DND-41 (cell line): ENCODE data around the gene ACADVL.

ENCODE experiments used
- ATAC-seq: fragments of 200-7000 bp; cut with Tn5 transposase; 3 replicates; pipeline ENCODE4 v1.9.1; 2021; ENCODE audit warnings: low read depth; ENCODE audit not compliant: insufficient read depth
- DNase-seq: peaks from one replicate; pipeline ENCODE4 v3.0.0-alpha.2; 2020
- H2AFZ ChIP-seq: 2 replicates; pipeline ENCODE4 v1.6.0; 2012; ENCODE audit warnings: low read depth, low read length
- H3K27ac ChIP-seq: 2 replicates; pipeline ENCODE4 v1.5.1; 2012; ENCODE audit warnings: low read length, inconsistent platforms
- H3K27me3 ChIP-seq: fragments of 200-600 bp; sonication (generic); 2 replicates; pipeline ENCODE4 v1.6.0; 2012; ENCODE audit warnings: low read length, mild to moderate bottlenecking, inconsistent platforms; ENCODE audit not compliant: insufficient read depth, poor library complexity
- H3K36me3 ChIP-seq: 2 replicates; pipeline ENCODE4 v1.5.1; 2012; ENCODE audit warnings: low read length, inconsistent platforms; ENCODE audit not compliant: insufficient read depth
- H3K4me1 ChIP-seq: 2 replicates; pipeline ENCODE4 v1.5.1; 2012; ENCODE audit warnings: mild to moderate bottlenecking, low read length; ENCODE audit not compliant: insufficient read depth
- H3K4me2 ChIP-seq: 2 replicates; pipeline ENCODE4 v1.6.0; 2012; ENCODE audit warnings: mild to moderate bottlenecking, moderate library complexity, low read length, inconsistent platforms; ENCODE audit not compliant: insufficient read depth
- H3K4me3 ChIP-seq, 2 experiments: fragments of 200-600 bp in 1 of 2; shearing (Covaris generic) in 1 of 2; 2 replicates each; pipeline ENCODE4 v1.5.1; 2012 to 2016; ENCODE audit warnings: inconsistent platforms in 2 of 2, low read length in 2 of 2, mild to moderate bottlenecking in 2 of 2, low read depth in 1 of 2, moderate library complexity in 1 of 2
- H3K79me2 ChIP-seq: 2 replicates; pipeline ENCODE4 v1.6.0; 2012; ENCODE audit warnings: low read length, inconsistent platforms; ENCODE audit not compliant: insufficient read depth
- H3K9ac ChIP-seq: 2 replicates; pipeline ENCODE4 v1.6.0; 2012; ENCODE audit warnings: low read depth, mild to moderate bottlenecking, inconsistent platforms, low read length, moderate library complexity
- H3K9me3 ChIP-seq: 2 replicates; pipeline ENCODE4 v1.5.1; 2012; ENCODE audit warnings: low read length, moderate library complexity, mild to moderate bottlenecking, inconsistent platforms; ENCODE audit not compliant: insufficient read depth, severe bottlenecking
- H4K20me1 ChIP-seq: 2 replicates; pipeline ENCODE4 v1.6.0; 2012; ENCODE audit warnings: low read length; ENCODE audit not compliant: insufficient read depth
- CTCF ChIP-seq: IDR thresholded peaks from 2 replicates; pipeline ENCODE4 v1.5.1; 2012; ENCODE audit warnings: borderline replicate concordance, low read length, moderate library complexity, mild to moderate bottlenecking; ENCODE audit not compliant: poor library complexity, severe bottlenecking; ENCODE audit errors: extremely low read depth
- EZH2 ChIP-seq: IDR thresholded peaks from 3 replicates; pipeline ENCODE4 v1.6.1; 2012; ENCODE audit warnings: borderline replicate concordance, low read depth, mild to moderate bottlenecking, moderate library complexity, low read length, inconsistent platforms; ENCODE audit not compliant: severe bottlenecking

The ACADVL gene

GRCh38 chr17:7237266-7237760 lies 17.6 kb downstream of the ACADVL start:
- Histone ChIP-seq H2AFZ (no peak overlapping the region), H4K20me1 (peaks cover 33% of the 10 kb centered on the region), H3K9ac (peak overlapping the region; percentile 88), H3K36me3 (peaks cover 46% of the 10 kb centered on the region), H3K27ac (peak overlapping the region; percentile 81), H3K4me2 (peak overlapping the region; percentile 99), H3K79me2 (peaks cover 87% of the 10 kb centered on the region), H3K4me1 (peaks cover 70% of the 10 kb centered on the region), H3K9me3 (no peaks in the 10 kb centered on the region), H3K4me3 (peak overlapping the region; percentile 53 to 85; a peak in 3 of 4 replicates), H3K27me3 (no peaks in the 10 kb centered on the region)
- ATAC-seq (no peak), DNase-seq (no peak)
- TF ChIP-seq EZH2: no peak
- TF ChIP-seq CTCF: no peak

- H3K4me3 ChIP-seq: peak overlapping the region; percentile 73 to 85; a peak in 3 of 4 replicates
- peaks cover 86% of the 10 kb centered on the region for H3K79me2 ChIP-seq
- DNase-seq: peak; percentile 88
- H3K4me1 ChIP-seq: peaks cover 64% of the 10 kb centered on the region
- peak overlapping the region; percentile 26; the same call in 1 of the 2 replicates for H2AFZ ChIP-seq
- peak overlapping the region; percentile 99 for H3K4me2 ChIP-seq
- peaks cover 29% of the 10 kb centered on the region for H4K20me1 ChIP-seq
- ATAC-seq: peak; percentile 41
- no peaks in the 10 kb centered on the region for H3K9me3 ChIP-seq
- H3K27ac ChIP-seq: peak overlapping the region; percentile 81
- no peaks in the 10 kb centered on the region for H3K27me3 ChIP-seq
- H3K36me3 ChIP-seq: peaks cover 43% of the 10 kb centered on the region
- H3K9ac ChIP-seq: peak overlapping the region; percentile 88
- TF ChIP-seq EZH2: no peak
- TF ChIP-seq CTCF: no peak
Observed at GRCh38 chr17:7237761-7238419, 18.2 kb downstream of the ACADVL start.

- no peak for ATAC-seq
- H3K4me3 ChIP-seq: peak overlapping the region; percentile 73 to 85
- H3K79me2 ChIP-seq: peaks cover 79% of the 10 kb centered on the region
- H3K4me2 ChIP-seq: peak overlapping the region; percentile 99
- H4K20me1 ChIP-seq: peaks cover 30% of the 10 kb centered on the region
- H3K9ac ChIP-seq: peak overlapping the region; percentile 88
- H3K9me3 ChIP-seq: no peaks in the 10 kb centered on the region
- H3K4me1 ChIP-seq: peaks cover 63% of the 10 kb centered on the region
- H3K27me3 ChIP-seq: no peaks in the 10 kb centered on the region
- TF ChIP-seq CTCF: no peak
- no peak for TF ChIP-seq EZH2
- peak; percentile 59 for DNase-seq
- peak overlapping the region; percentile 44 for H2AFZ ChIP-seq
- peaks cover 47% of the 10 kb centered on the region for H3K36me3 ChIP-seq
- H3K27ac ChIP-seq: peak overlapping the region; percentile 92
Observed at GRCh38 chr17:7238420-7239090, 18.8 kb downstream of the ACADVL start.
